K562 (cell line): ENCODE measurements around the gene MOSPD2. TPM values are rescaled to one million over a fixed set of nuclear protein-coding genes. Genes with fewer than 3 reads are reported as not detected.
A peak's percentile ranks its signal among the peaks of the same experiment; 100 is the strongest.

Source experiments
- ATAC-seq: fragments of 200-7000 bp; cut with Tn5 transposase; 3 replicates; pipeline ENCODE4 v1.9.1; 2020; ENCODE audit warnings: moderate library complexity
- BruUV-seq: library from RNA; stranded (reverse); fragments of 400-500 nt; replicated peaks from 2 replicates; lab custom pipeline; 2021; lab: Mats Ljungman, UMichigan
- CTCF ChIA-PET: fragments of 300-600 bp; formaldehyde crosslinking; extraction: SDS; loops from one replicate; lab custom pipeline; 2021; ENCODE audit warnings: low intra/inter-chr PET ratio; lab: Yijun Ruan, JAX
- POLR2A ChIA-PET: fragments of 300-600, 350-650 bp; sonication (Branson Sonifier 250); formaldehyde crosslinking; extraction: SDS; loops from one replicate; lab custom pipeline; 2021; ENCODE audit warnings: antibody characterized with exemption, inconsistent platforms; lab: Yijun Ruan, JAX
- DNase-seq, 4 experiments: peaks; one replicate each; pipeline versions ENCODE4 v3.0.0 to v3.0.0-alpha.2; 2011 to 2018; ENCODE audit warnings: low spot score in 3 of 4, mixed read lengths in 3 of 4; ENCODE audit errors: extremely low read depth in 1 of 4
- FAIRE-seq: peaks from 2 replicates; lab custom pipeline; 2011; peaks lifted over from hg19 to GRCh38; lab: Jason Lieb, UNC
- H2AFZ ChIP-seq: 2 replicates; pipeline ENCODE4 v1.6.0; 2011; ENCODE audit warnings: low read depth, low read length, control low read depth, inconsistent platforms
- H3K27ac ChIP-seq: fragments of 200-600 bp; 3 replicates; pipeline ENCODE4 v1.8.0; 2011; ENCODE audit warnings: low read depth, mild to moderate bottlenecking, control low read depth, inconsistent platforms, low read length, moderate library complexity, mixed read lengths; ENCODE audit errors: extremely low read depth
- H3K27me3 ChIP-seq, 2 experiments: fragments of 300-600 bp in 1 of 2; 2 replicates in 1 of 2; 3 replicates in 1 of 2; pipeline versions ENCODE4 v1.6.0 to v1.8.0; 2011; ENCODE audit warnings: inconsistent platforms in 2 of 2, low read length in 2 of 2, mild to moderate bottlenecking in 1 of 2, mixed read lengths in 1 of 2, moderate library complexity in 1 of 2; ENCODE audit not compliant: control insufficient read depth in 2 of 2, insufficient read depth in 2 of 2
- H3K36me3 ChIP-seq: fragments of 300-600 bp; 3 replicates; pipeline ENCODE4 v1.8.0; 2011; ENCODE audit warnings: mild to moderate bottlenecking, low read length, inconsistent platforms; ENCODE audit not compliant: control insufficient read depth, insufficient read depth
- H3K4me1 ChIP-seq, 2 experiments: fragments of 200-600 bp in 1 of 2; replicated peaks in 1 of 2; 2 replicates in 1 of 2; 3 replicates in 1 of 2; pipeline versions ENCODE4 v1.5.1 to v1.8.0; 2011; ENCODE audit warnings: inconsistent platforms in 2 of 2, low read length in 2 of 2, mild to moderate bottlenecking in 1 of 2, mixed read lengths in 1 of 2, moderate library complexity in 1 of 2; ENCODE audit not compliant: control insufficient read depth in 2 of 2, insufficient read depth in 2 of 2
- H3K4me2 ChIP-seq: 2 replicates; pipeline ENCODE4 v1.6.1; 2011; ENCODE audit warnings: low read length, control low read depth, inconsistent platforms, mixed read lengths; ENCODE audit not compliant: insufficient read depth
- H3K4me3 ChIP-seq: fragments of 200-600 bp; sonication (generic), shearing (Covaris generic); 2 replicates; pipeline ENCODE4 v1.5.1; 2016; ENCODE audit warnings: control low read depth, inconsistent platforms
- H3K79me2 ChIP-seq: fragments of 200-600 bp; 3 replicates; pipeline ENCODE4 v1.8.0; 2011; ENCODE audit warnings: low read length, inconsistent platforms; ENCODE audit not compliant: control insufficient read depth, insufficient read depth
- H3K9ac ChIP-seq, 2 experiments: 2 replicates each; pipeline versions ENCODE4 v1.6.0 to v1.6.1; 2011; ENCODE audit warnings: low read depth in 2 of 2, low read length in 2 of 2, control low read depth in 1 of 2, inconsistent platforms in 1 of 2, mild to moderate bottlenecking in 1 of 2, mixed read lengths in 1 of 2; ENCODE audit not compliant: insufficient read depth in 1 of 2
- H3K9me1 ChIP-seq: one replicate; pipeline ENCODE4 v1.6.0; 2011; ENCODE audit warnings: inconsistent platforms, mild to moderate bottlenecking, low read length, moderate library complexity; ENCODE audit not compliant: control insufficient read depth, insufficient read depth
- H3K9me3 ChIP-seq: replicated peaks from 2 replicates; pipeline ENCODE4 v1.5.1; 2011; ENCODE audit warnings: low read depth, low read length, inconsistent platforms; ENCODE audit not compliant: control insufficient read depth, insufficient read depth
- H4K20me1 ChIP-seq: replicated peaks from 2 replicates; pipeline ENCODE4 v1.6.1; 2011; ENCODE audit warnings: low read length, inconsistent platforms, mixed read lengths; ENCODE audit not compliant: control insufficient read depth, insufficient read depth
- CEBPB ChIP-seq: fragments of 450-650 bp; IDR thresholded peaks from 2 replicates; pipeline ENCODE4 v1.6.1; 2016; ENCODE audit warnings: missing genetic modification characterization, missing compliant biosample characterization
- RAD21 ChIP-seq, 2 experiments: fragments of 250-450 bp in 1 of 2; fragments of 450-650 bp in 1 of 2; sonication (Bioruptor Pico) in 1 of 2; formaldehyde crosslinking in 1 of 2; IDR thresholded peaks in 1 of 2; conservative IDR thresholded peaks in 1 of 2; 2 replicates each; pipeline versions ENCODE4 v1.4.0 to v1.8.0; 2020 to 2022; ENCODE audit warnings: mild to moderate bottlenecking in 2 of 2, moderate library complexity in 1 of 2
- WGBS: fragments of 100-300 bp; shearing (Covaris generic); methylation state at CpG from one replicate; pipeline ENCODE4 v1.1.6; 2016; ENCODE audit warnings: low coverage, mixed read lengths; ENCODE audit not compliant: insufficient coverage; ENCODE audit errors: missing lambda C conversion rate; 5-methylcytosine and 5-hydroxymethylcytosine counted together
- in situ Hi-C: fragments of 300-500 bp; cut with MboI; formaldehyde crosslinking; loops from 4 replicates; pipeline ENCODE4 v1.15.0; 2018; ENCODE audit warnings: inconsistent platforms, mixed read lengths
- intact Hi-C: fragments of 100-400 bp; cut with micrococcal nuclease; formaldehyde crosslinking; loops from 2 replicates; pipeline ENCODE4 v1.14.2; 2022
- polyA plus RNA-seq, 8 experiments: library from polyadenylated mRNA; depleted of rRNA in 4 of 8; stranded (reverse) in 5 of 8; unstranded in 3 of 8; fragments of >200 nt; fragmentation: Nextera tagmentation in 2 of 8; fragmentation: Illumina TruSeq in 1 of 8; extraction: Ambion mirVana in 2 of 8; extraction: Trizol in 1 of 8; gene quantifications; 2 replicates each; pipeline versions ENCODE4 v1.2.1 to v1.2.3, GENCODE V29; 2011 to 2014; ENCODE audit warnings: inconsistent platforms in 1 of 8, missing spikeins in 1 of 8
- total RNA-seq, 7 experiments: library from RNA; depleted of rRNA in 6 of 7; stranded (reverse); fragments of >200 nt in 6 of 7; fragmentation: Illumina TruSeq in 2 of 7; extraction: Trizol in 2 of 7; gene quantifications; 2 replicates each; pipeline versions ENCODE4 v1.2.1 to v1.2.3, GENCODE V29; 2011 to 2021; ENCODE audit warnings: low replicate concordance in 1 of 7

The MOSPD2 gene
- total and polyA plus RNA-seq, 9 of the 15 experiments (the other 6 are each of a cell fraction or from before 2014, with no cell fraction given), result 3.9 to 12.2 (median 9.2) TPM

DNA sequence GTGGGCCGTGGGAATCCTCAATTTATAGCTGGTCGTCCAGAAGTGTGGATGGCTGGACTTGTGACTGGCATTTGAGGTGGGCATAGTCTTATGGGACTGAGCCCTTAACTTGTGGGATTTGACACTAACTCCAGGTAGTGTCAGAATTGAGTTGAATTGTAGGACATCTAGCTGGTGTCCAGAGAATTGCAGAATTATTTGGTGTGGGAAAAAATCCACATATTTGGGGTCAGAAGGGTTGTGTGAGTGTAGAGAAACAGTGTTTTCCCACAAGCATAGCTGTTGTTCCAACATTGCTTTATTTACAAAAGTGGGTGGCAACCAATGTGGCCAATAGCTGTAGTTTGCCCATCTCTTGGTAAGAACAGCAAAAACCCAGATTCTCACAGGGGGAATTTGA lies 91.3 kb downstream of the MOSPD2 start:
- ATAC-seq (no peak), DNase-seq (no peak), FAIRE-seq (no peak)
- Histone ChIP-seq H3K79me2 (no peaks in the 10 kb centered on the region), H2AFZ (no peak overlapping the region), H3K9me3 (no peaks in the 10 kb centered on the region), H3K9ac (no peak overlapping the region), H3K4me3 (no peak overlapping the region), H3K27ac (no peak overlapping the region), H3K4me2 (no peak overlapping the region), H3K4me1 (no peaks in the 10 kb centered on the region), H3K36me3 (no peaks in the 10 kb centered on the region), H4K20me1 (no peaks in the 10 kb centered on the region), H3K9me1 (no peaks in the 10 kb centered on the region), H3K27me3 (no peaks in the 10 kb centered on the region)
- ChIA-PET CTCF (no interaction called here), POLR2A (no interaction called here)
- whole genome bisulfite sequencing, result 0% methylated on average over 2 of the region's 2 CpGs
- intact Hi-C loops (loop anchor here (10.0 kb wide), 1 partner anchor 280 kb away; no protein-coding TSS in a partner anchor), in situ Hi-C loops (no loop called here)
- TF ChIP-seq RAD21 (CRISPR knock-in tag; conservative IDR thresholded peaks at IDR 0.05 in 1 of 2, IDR thresholded peaks at IDR 0.05 in 1 of 2) (peak in 1 of 2 experiments; percentile 20; a peak in 1 of 4 replicates), CEBPB (tag) (no peak)
- no TSS peak for BruUV-seq

Other genes starting within 250 kb of the MOSPD2 start
- 8.1 and 9.7 TPM in 2 replicates for gene FANCB, start 352 bp upstream of the MOSPD2 start, total RNA-seq (2014; rRNA removed)
- gene FANCB, start 352 bp upstream of the MOSPD2 start, total RNA-seq (2014; rRNA removed; fragmentation: Illumina TruSeq; extraction: Trizol), result 21.3 and 22.9 TPM in 2 replicates
- 15.0 and 17.6 TPM in 2 replicates for gene FANCB, start 352 bp upstream of the MOSPD2 start, total RNA-seq (2015; rRNA removed; fragmentation: Illumina TruSeq; extraction: Trizol)
- gene FANCB, start 352 bp upstream of the MOSPD2 start, total RNA-seq (2021), result 14.4 and 15.1 TPM in 2 replicates
- 13.8 and 19.2 TPM in 2 replicates for gene FANCB, start 352 bp upstream of the MOSPD2 start, polyA plus RNA-seq (2011; rRNA removed)
- gene FANCB, start 352 bp upstream of the MOSPD2 start, polyA plus RNA-seq (2014; fragmentation: Illumina TruSeq; extraction: Trizol), result 10.6 and 10.8 TPM in 2 replicates
- gene FANCB, start 352 bp upstream of the MOSPD2 start, polyA plus RNA-seq (2014; fragmentation: Nextera tagmentation; extraction: Ambion mirVana), result 10 to 100 TPM; 14.6 to 17.5 TPM
- gene FANCB, start 352 bp upstream of the MOSPD2 start, polyA plus RNA-seq (2014; rRNA removed), result 6.5 and 8.4 TPM in 2 replicates